GM12891 (cell line): Measurements from ENCODE around the gene CCDC33.

Experiments used
- PAX5 ChIP-seq: IDR thresholded peaks from 2 replicates; pipeline ENCODE4 v1.6.1; 2011; ENCODE audit warnings: low read length, moderate library complexity, mild to moderate bottlenecking; ENCODE audit not compliant: insufficient read depth, severe bottlenecking
- POLR2A ChIP-seq: IDR thresholded peaks from 2 replicates; pipeline ENCODE4 v1.6.1; 2011; ENCODE audit warnings: low read depth, low read length, control low read depth
- POLR2AphosphoS5 ChIP-seq: IDR thresholded peaks from 2 replicates; pipeline ENCODE4 v1.6.1; 2011; ENCODE audit warnings: low read depth, low read length, control low read depth
- TAF1 ChIP-seq: IDR thresholded peaks from 2 replicates; pipeline ENCODE4 v1.6.1; 2011; ENCODE audit warnings: low read depth, low read length, control low read depth

DNA sequence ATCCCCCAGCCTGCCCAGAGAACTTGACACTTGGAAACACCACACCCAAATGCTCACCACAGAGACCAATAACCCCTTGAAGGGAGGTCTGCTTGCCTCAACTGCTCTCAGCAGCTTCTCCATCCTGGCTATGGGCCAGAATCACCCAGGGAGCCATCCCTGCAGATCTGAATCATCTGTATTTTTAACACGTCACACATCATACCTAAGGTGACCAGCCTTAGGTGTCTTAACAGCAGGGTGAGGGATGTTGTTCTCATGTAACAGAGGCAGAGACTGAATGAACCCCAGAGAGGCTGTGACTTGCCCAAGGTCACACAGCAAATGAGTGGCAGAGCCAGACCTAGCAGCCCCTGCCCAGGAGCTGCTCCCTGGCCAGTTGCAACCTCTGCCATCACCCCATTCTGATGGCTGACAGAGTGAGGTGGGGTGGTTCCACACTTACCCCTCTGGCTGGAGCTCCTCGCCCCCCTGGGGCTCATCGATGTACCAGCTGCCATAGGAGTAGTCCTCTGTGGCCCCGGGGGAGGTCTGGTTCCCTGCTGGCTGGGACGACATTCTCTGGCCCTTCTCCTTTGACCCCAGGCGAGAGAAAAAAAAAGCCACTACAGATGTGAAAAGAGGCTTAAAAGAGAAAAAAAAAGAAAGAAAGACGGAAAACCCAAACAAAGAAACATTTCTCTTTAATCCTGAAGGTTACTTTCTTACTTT is 34.3 kb upstream of the CCDC33 start:
- TF ChIP-seq POLR2A (no peak), POLR2AphosphoS5 (no peak), PAX5 (no peak), TAF1 (no peak)
